Measurements from ENCODE around the gene GORAB.

GRCh38 chr1:170539154-170539553, 7.2 kb downstream of the GORAB start:
- TF ChIP-seq CTCF (IDR thresholded peaks at IDR 0.05 in 2 of 3, conservative IDR thresholded peaks at IDR 0.05 in 1 of 3; ENCODE audit: control insufficient read depth in 2 of 3, extremely low read depth in 1 of 3, insufficient read depth in 1 of 3, low read depth in 3 of 3, low read length in 3 of 3), result no peak
- TF ChIP-seq STAT1 (conservative IDR thresholded peaks at IDR 0.05), result no peak
- TF ChIP-seq TAF1 (IDR thresholded peaks at IDR 0.05; ENCODE audit: borderline replicate concordance, low read depth, low read length), result no peak
- TF ChIP-seq USF2 (IDR thresholded peaks at IDR 0.05; ENCODE audit: borderline replicate concordance, low read depth, low read length), result no peak
- TF ChIP-seq BCLAF1 (IDR thresholded peaks at IDR 0.05), result 0 out of 2 replicates have a peak, but pooled peaks have one; percentile 1
- TF ChIP-seq KDM1A (IDR thresholded peaks at IDR 0.05; ENCODE audit: borderline replicate concordance), result no peak
